Measurements from ENCODE around the gene FH.

Gene FH

GRCh38 chr1:241499910-241500309 is 19.6 kb downstream of the FH start:
- DNase-seq (ENCODE audit: low read depth) = peak; percentile 55
- TF ChIP-seq, protein P1, sequence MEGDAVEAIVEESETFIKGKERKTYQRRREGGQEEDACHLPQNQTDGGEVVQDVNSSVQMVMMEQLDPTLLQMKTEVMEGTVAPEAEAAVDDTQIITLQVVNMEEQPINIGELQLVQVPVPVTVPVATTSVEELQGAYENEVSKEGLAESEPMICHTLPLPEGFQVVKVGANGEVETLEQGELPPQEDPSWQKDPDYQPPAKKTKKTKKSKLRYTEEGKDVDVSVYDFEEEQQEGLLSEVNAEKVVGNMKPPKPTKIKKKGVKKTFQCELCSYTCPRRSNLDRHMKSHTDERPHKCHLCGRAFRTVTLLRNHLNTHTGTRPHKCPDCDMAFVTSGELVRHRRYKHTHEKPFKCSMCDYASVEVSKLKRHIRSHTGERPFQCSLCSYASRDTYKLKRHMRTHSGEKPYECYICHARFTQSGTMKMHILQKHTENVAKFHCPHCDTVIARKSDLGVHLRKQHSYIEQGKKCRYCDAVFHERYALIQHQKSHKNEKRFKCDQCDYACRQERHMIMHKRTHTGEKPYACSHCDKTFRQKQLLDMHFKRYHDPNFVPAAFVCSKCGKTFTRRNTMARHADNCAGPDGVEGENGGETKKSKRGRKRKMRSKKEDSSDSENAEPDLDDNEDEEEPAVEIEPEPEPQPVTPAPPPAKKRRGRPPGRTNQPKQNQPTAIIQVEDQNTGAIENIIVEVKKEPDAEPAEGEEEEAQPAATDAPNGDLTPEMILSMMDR (conservative IDR thresholded peaks at IDR 0.05; ENCODE audit: low read length) = peak; percentile 71
- no peak overlapping the region for H3K4me3 ChIP-seq (ENCODE audit: low read length)

DNA sequence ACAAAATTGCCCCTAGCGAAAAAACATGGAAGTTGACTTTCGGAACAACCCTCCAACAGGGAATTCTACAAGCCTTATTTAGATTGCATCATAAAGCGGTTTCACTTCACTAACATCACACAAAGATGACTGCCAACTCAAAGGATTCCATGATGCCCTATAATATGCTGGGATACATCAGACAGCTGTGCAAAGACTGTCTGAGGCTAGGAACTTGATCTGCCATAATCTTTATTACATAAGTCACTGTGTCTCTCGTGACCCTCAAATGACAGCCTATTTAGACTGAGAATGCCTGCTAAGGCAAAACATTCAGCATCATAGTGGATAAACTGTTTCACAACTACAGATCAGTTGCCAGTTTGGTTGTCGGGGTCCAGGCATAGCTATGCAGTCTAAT is 23.8 kb downstream of the FH start:
- H3K4me3 ChIP-seq (ENCODE audit: low read length) = no peak overlapping the region
- DNase-seq (ENCODE audit: low read depth) = no peak
- TF ChIP-seq, protein P1 (conservative IDR thresholded peaks at IDR 0.05; ENCODE audit: low read length) = no peak

- no peak for DNase-seq (ENCODE audit: low read depth)
- H3K4me3 ChIP-seq (ENCODE audit: low read length) = no peak overlapping the region
- TF ChIP-seq, protein P1 (conservative IDR thresholded peaks at IDR 0.05; ENCODE audit: low read length) = no peak
Observed at GRCh38 chr1:241488739-241489138, 30.8 kb downstream of the FH start.

DNA sequence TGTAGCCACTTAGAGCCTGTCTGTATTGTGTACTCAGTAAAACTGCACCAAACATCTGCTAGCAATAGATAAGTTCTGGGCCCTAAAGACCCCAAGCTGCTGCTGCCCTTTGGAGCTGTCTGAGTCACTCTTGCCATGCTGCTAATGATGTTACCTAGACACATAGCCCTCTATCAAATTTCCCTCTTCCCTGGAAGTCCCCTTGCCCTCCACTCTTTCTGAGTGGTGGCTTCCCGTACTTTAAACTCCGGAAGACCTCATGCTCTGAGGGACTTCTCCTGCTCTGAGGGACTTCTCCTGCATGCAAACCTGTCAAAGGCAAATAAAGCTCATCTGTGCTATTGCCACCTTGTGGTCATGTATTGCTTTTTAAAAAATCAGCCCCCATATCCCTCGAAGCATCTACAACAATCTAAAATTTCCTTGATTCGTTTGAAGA is 34.0 kb downstream of the FH start:
- peak; percentile 4 for DNase-seq (ENCODE audit: low read depth)
- TF ChIP-seq, protein P1 (conservative IDR thresholded peaks at IDR 0.05; ENCODE audit: low read length) = peak; percentile 50

GRCh38 chr1:241485145-241485544 is 34.4 kb downstream of the FH start:
- no peak overlapping the region for H3K4me3 ChIP-seq (ENCODE audit: low read length)
- DNase-seq (ENCODE audit: low read depth) = no peak
- TF ChIP-seq, protein P1 (conservative IDR thresholded peaks at IDR 0.05; ENCODE audit: low read length) = no peak

More for the DNA sequence above, 34.0 kb downstream of the FH start:
- no peak overlapping the region for H3K4me3 ChIP-seq (ENCODE audit: low read length)

GRCh38 chr1:241482761-241483250 is 36.7 kb downstream of the FH start:
- peak; percentile 87 for DNase-seq (ENCODE audit: low read depth)
- H3K4me3 ChIP-seq (ENCODE audit: low read length) = no peak overlapping the region
- TF ChIP-seq, protein P1 (conservative IDR thresholded peaks at IDR 0.05; ENCODE audit: low read length) = no peak

GRCh38 chr1:241479294-241479693 is 40.3 kb downstream of the FH start:
- TF ChIP-seq, protein P1 (conservative IDR thresholded peaks at IDR 0.05; ENCODE audit: low read length) = no peak
- H3K4me3 ChIP-seq (ENCODE audit: low read length) = no peak overlapping the region
- no peak for DNase-seq (ENCODE audit: low read depth)

All from AG10803 (cell line).